ENCODE results near the gene ZNF341. TPM values are rescaled to one million over a fixed set of nuclear protein-coding genes. Genes with fewer than 3 reads are reported as not detected.

Gene ZNF341
- total RNA-seq, 2 experiments from 2014 or later: 2.1 to 2.7 TPM

DNA sequence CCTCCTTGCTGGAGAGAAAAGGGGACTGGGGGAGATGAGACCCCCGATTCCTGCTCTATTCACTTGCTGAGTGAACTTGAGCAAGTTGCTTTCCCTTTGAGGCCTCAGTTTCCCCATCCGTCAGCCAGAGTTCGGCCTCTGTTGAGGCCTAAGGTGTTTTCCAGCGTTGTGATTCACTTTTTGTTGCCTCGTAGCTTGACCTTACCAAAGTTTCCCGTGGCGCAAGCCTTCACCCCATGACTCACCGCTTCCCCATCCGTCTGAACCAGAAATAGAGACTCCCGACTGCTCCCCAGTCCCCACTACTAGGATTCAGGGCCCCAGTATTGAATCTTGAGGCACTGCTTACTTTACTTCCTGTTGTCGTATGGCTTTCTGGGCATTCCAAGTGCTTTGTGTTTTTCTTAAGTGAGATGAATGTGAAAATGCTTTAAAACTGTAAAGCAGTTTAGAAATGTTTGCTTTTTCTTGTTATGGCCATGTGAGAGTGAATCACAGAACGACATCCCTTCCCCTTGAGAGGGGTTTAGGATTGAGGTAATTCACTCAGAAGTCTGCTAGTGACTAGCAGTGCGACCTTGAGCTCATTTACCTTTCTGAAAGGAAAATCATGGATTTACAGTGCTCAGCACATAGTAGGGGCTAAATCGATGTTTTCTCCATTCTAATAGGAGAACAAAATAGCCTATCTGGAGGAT is 80.5 kb downstream of the ZNF341 start:
- H3K9me3 ChIP-seq (ENCODE audit: control insufficient read depth in 1 of 2, insufficient read depth in 1 of 2, low read length in 2 of 2): no peaks in the 10 kb centered on the region
- H3K36me3 ChIP-seq (ENCODE audit: insufficient read depth, low read length): no peaks in the 10 kb centered on the region
- H3K4me1 ChIP-seq (ENCODE audit: insufficient read depth, low read length): peaks cover 45% of the 10 kb centered on the region
- Mint-ChIP-seq H3K36me3 (ENCODE audit: low read depth) (peaks cover 31% of the 10 kb centered on the region), H3K27me3 (no peaks in the 10 kb centered on the region), H3K27ac (peak overlapping the region; percentile 93), H3K4me1 (ENCODE audit: low read depth) (peaks cover 57% of the 10 kb centered on the region), H3K9me3 (no peaks in the 10 kb centered on the region), H3K4me3 (peak overlapping the region; percentile 100)
- CTCF ChIA-PET: no interaction called here
- peak in 6 of 14 experiments; percentile 16 to 80 (median 31) for DNase-seq
- H3K27ac ChIP-seq (ENCODE audit: low read depth in 1 of 2, low read length in 2 of 2): peak overlapping the region; percentile 38 to 66
- intact Hi-C loops (cut with DNase I, micrococcal nuclease): loop anchor here (5.0 to 10.0 kb wide), 6 partner anchors 45 to 1698 kb away; partner anchors contain the start of genes AHCY (in 1 of the 2), ITCH (in 1 of the 2), SNTA1 (in 1 of the 2) and TRPC4AP (in 1 of the 2)
- TF ChIP-seq, protein P1, sequence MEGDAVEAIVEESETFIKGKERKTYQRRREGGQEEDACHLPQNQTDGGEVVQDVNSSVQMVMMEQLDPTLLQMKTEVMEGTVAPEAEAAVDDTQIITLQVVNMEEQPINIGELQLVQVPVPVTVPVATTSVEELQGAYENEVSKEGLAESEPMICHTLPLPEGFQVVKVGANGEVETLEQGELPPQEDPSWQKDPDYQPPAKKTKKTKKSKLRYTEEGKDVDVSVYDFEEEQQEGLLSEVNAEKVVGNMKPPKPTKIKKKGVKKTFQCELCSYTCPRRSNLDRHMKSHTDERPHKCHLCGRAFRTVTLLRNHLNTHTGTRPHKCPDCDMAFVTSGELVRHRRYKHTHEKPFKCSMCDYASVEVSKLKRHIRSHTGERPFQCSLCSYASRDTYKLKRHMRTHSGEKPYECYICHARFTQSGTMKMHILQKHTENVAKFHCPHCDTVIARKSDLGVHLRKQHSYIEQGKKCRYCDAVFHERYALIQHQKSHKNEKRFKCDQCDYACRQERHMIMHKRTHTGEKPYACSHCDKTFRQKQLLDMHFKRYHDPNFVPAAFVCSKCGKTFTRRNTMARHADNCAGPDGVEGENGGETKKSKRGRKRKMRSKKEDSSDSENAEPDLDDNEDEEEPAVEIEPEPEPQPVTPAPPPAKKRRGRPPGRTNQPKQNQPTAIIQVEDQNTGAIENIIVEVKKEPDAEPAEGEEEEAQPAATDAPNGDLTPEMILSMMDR (IDR thresholded peaks at IDR 0.05): no peak
- ATAC-seq (ENCODE audit: poor library complexity): no peak
- POLR2A ChIA-PET: interaction anchor here (0.6 to 2.9 kb wide), 10 partner anchors 17 to 300 kb away, joined by 3 to 40 read pairs (median 7); partner anchors contain the start of genes EIF2S2, RALY and ZNF341
- H3K4me3 ChIP-seq (ENCODE audit: low read length): peak overlapping the region; percentile 83
- H3K27me3 ChIP-seq (ENCODE audit: control insufficient read depth in 1 of 2, insufficient read depth in 2 of 2, low read length in 2 of 2): no peaks in the 10 kb centered on the region

DNA sequence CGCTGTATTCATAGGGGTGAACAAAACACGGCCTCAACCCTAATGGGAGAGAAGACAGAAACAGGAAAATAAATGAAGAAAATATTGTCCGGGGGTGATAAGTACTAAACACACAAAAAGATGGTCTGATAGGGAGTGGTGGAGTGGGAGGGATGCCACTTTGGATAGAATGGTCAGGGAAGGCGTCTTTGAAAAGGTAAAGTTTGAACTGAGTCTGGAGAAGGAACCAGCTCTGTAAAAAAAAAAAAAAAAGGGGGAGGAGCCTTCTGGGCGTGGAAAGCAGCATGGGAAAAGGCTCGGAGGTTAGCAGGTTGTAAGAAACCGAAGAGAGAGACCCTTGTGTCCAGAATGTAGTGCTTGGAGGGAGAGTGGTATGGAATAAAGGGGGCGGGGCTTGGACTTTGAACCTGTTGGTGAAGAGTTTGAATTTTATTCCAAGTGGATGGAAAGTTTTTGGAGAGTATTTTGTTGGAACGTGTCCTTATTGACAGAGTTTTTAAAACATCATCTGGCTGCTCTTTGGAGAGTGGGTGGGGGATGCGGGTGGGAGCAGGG is 81.2 kb downstream of the ZNF341 start:
- ChIA-PET CTCF (no interaction called here), POLR2A (interaction anchor here (0.9 to 1.5 kb wide), 4 partner anchors 16 to 180 kb away, joined by 3 to 4 read pairs (median 4); partner anchors contain the start of gene RALY)
- Histone ChIP-seq H3K27me3 (ENCODE audit: control insufficient read depth in 1 of 2, insufficient read depth in 2 of 2, low read length in 2 of 2) (no peaks in the 10 kb centered on the region), H3K36me3 (ENCODE audit: insufficient read depth, low read length) (no peaks in the 10 kb centered on the region), H3K27ac (ENCODE audit: low read depth in 1 of 2, low read length in 2 of 2) (peak overlapping the region in 1 of 2 donors; percentile 66), H3K9me3 (ENCODE audit: control insufficient read depth in 1 of 2, insufficient read depth in 1 of 2, low read length in 2 of 2) (no peaks in the 10 kb centered on the region), H3K4me3 (ENCODE audit: low read length) (peak overlapping the region; percentile 83), H3K4me1 (ENCODE audit: insufficient read depth, low read length) (peaks cover 45% of the 10 kb centered on the region)
- H3K27ac Mint-ChIP-seq: peak overlapping the region; percentile 93
- peaks cover 34% of the 10 kb centered on the region for H3K36me3 Mint-ChIP-seq (ENCODE audit: low read depth)
- TF ChIP-seq, protein P1 (IDR thresholded peaks at IDR 0.05): no peak
- peak overlapping the region; percentile 100 for H3K4me3 Mint-ChIP-seq
- H3K27me3 Mint-ChIP-seq: no peaks in the 10 kb centered on the region
- DNase-seq: peak in 2 of 14 experiments; percentile 35 to 47
- no peaks in the 10 kb centered on the region for H3K9me3 Mint-ChIP-seq
- peaks cover 64% of the 10 kb centered on the region for H3K4me1 Mint-ChIP-seq (ENCODE audit: low read depth)
- intact Hi-C loops (cut with DNase I, micrococcal nuclease): loop anchor here (5.0 to 10.0 kb wide), 6 partner anchors 44 to 1698 kb away; partner anchors contain the start of genes AHCY (in 1 of the 2), ITCH (in 1 of the 2), SNTA1 (in 1 of the 2) and TRPC4AP (in 1 of the 2)
- no peak for ATAC-seq (ENCODE audit: poor library complexity)

DNA sequence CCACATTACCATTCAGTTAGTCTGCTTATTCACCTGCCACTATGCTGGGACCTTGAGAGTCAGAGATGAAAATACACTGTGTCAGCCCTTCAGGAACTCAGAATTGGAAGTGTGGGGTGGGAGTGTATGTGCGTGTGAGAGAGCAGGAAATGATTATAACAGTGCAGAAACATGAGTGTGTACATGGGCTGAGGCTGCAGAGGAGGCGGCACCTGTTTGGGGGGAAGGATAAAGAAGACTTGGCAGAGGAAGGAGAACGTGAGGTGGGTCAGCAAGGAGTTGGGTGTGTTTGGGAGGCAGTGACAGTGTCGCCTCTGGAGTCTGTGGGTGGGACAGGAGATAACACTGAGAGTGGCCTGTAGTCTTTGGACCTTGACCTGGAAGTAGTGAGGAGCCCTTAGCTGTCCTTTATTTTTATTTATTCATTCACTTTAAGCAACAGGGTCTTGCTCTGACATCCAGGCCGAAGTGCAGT is 82.5 kb downstream of the ZNF341 start:
- TF ChIP-seq, protein P1 (IDR thresholded peaks at IDR 0.05): no peak
- no peaks in the 10 kb centered on the region for H3K9me3 Mint-ChIP-seq
- H3K4me3 ChIP-seq (ENCODE audit: low read length): no peak overlapping the region
- POLR2A ChIA-PET: interaction anchor here (1.0 kb wide), 1 partner anchor 44 kb away, joined by 5 read pairs; no protein-coding TSS in a partner anchor
- ATAC-seq (ENCODE audit: poor library complexity) (no peak), DNase-seq (peak in 3 of 14 experiments; percentile 24 to 31 (median 29))
- no peaks in the 10 kb centered on the region for H3K27me3 ChIP-seq (ENCODE audit: control insufficient read depth in 1 of 2, insufficient read depth in 2 of 2, low read length in 2 of 2)
- peak overlapping the region; percentile 100 for H3K4me3 Mint-ChIP-seq
- CTCF ChIA-PET: no interaction called here
- H3K36me3 Mint-ChIP-seq (ENCODE audit: low read depth): peaks cover 34% of the 10 kb centered on the region
- H3K9me3 ChIP-seq (ENCODE audit: control insufficient read depth in 1 of 2, insufficient read depth in 1 of 2, low read length in 2 of 2): no peaks in the 10 kb centered on the region
- peaks cover 77% of the 10 kb centered on the region for H3K4me1 Mint-ChIP-seq (ENCODE audit: low read depth)
- H3K27ac Mint-ChIP-seq: peak overlapping the region; percentile 9
- no peaks in the 10 kb centered on the region for H3K27me3 Mint-ChIP-seq
- H3K27ac ChIP-seq (ENCODE audit: low read depth in 1 of 2, low read length in 2 of 2): no peak overlapping the region
- H3K4me1 ChIP-seq (ENCODE audit: insufficient read depth, low read length): peaks cover 58% of the 10 kb centered on the region
- intact Hi-C loops (cut with DNase I, micrococcal nuclease): loop anchor here (5.0 to 10.0 kb wide), 6 partner anchors 43 to 1699 kb away; partner anchors contain the start of genes AHCY (in 1 of the 2), ITCH (in 1 of the 2), SNTA1 (in 1 of the 2) and TRPC4AP (in 1 of the 2)
- H3K36me3 ChIP-seq (ENCODE audit: insufficient read depth, low read length): no peaks in the 10 kb centered on the region
